ENCODE measurements around the gene E2F7.

DNA sequence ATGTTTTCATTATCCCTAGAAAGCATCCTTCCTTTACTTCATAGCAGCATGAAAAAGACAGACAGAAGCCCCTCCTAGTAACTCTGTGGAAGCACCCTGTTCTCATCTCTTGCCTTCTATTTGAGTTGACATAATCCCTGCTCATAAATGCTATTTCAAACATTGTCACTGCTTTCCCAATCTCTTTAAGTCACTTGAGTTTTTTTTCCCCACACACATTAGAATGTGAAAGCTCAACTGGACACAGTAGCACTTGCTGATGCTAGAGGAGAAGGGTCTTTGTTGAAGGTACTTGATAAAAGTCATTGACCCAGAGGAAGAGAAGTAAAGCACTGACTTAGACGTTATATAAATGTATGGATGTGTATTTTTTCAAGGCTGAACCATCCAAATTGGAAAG is 3.0 kb downstream of the E2F7 start:
- TF ChIP-seq, protein P1, sequence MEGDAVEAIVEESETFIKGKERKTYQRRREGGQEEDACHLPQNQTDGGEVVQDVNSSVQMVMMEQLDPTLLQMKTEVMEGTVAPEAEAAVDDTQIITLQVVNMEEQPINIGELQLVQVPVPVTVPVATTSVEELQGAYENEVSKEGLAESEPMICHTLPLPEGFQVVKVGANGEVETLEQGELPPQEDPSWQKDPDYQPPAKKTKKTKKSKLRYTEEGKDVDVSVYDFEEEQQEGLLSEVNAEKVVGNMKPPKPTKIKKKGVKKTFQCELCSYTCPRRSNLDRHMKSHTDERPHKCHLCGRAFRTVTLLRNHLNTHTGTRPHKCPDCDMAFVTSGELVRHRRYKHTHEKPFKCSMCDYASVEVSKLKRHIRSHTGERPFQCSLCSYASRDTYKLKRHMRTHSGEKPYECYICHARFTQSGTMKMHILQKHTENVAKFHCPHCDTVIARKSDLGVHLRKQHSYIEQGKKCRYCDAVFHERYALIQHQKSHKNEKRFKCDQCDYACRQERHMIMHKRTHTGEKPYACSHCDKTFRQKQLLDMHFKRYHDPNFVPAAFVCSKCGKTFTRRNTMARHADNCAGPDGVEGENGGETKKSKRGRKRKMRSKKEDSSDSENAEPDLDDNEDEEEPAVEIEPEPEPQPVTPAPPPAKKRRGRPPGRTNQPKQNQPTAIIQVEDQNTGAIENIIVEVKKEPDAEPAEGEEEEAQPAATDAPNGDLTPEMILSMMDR (IDR thresholded peaks at IDR 0.05): no peak
- TF ChIP-seq POLR2AphosphoS5 (IDR thresholded peaks at IDR 0.05) (no peak), POLR2A (IDR thresholded peaks at IDR 0.05) (no peak)
